HepG2 (cell line): ENCODE measurements around the gene SHPK. TPM values are rescaled to one million over a fixed set of nuclear protein-coding genes. Genes with fewer than 3 reads are reported as not detected.

ENCODE experiments used
- ATAC-seq: fragments of 200-7000 bp; cut with Tn5 transposase; 3 replicates; pipeline ENCODE4 v1.9.1; 2020; ENCODE audit warnings: mild to moderate bottlenecking, moderate library complexity
- BruUV-seq: library from RNA; stranded (reverse); fragments of 400-500 nt; replicated peaks from 2 replicates; lab custom pipeline; 2021; lab: Mats Ljungman, UMichigan
- CTCF ChIA-PET: fragments of 300-600 bp; formaldehyde crosslinking; extraction: SDS; loops from one replicate; lab custom pipeline; 2021; ENCODE audit warnings: low total read pairs, inconsistent platforms, low intra/inter-chr PET ratio; lab: Yijun Ruan, JAX
- POLR2A ChIA-PET: fragments of 350-600 bp; sonication (Branson Sonifier 250); formaldehyde crosslinking; loops from one replicate; lab custom pipeline; 2020; ENCODE audit warnings: antibody characterized with exemption, inconsistent platforms; lab: Yijun Ruan, JAX
- DNase-seq: peaks from one replicate; pipeline ENCODE4 v3.0.0-alpha.2; 2015; ENCODE audit warnings: low spot score
- FAIRE-seq: peaks from 3 replicates; lab custom pipeline; 2011; peaks lifted over from hg19 to GRCh38; lab: Jason Lieb, UNC
- H2AFZ ChIP-seq: one replicate; pipeline ENCODE4 v1.6.1; 2011; ENCODE audit warnings: low read length, inconsistent platforms
- H3K27ac ChIP-seq: fragments of 300-600 bp; 3 replicates; pipeline ENCODE4 v1.8.0; 2011; ENCODE audit warnings: mixed run types, mild to moderate bottlenecking, mixed read lengths, low read length, inconsistent platforms; ENCODE audit not compliant: insufficient read depth; ENCODE audit errors: extremely low read length
- H3K27me3 ChIP-seq, 2 experiments: fragments of 200-600 bp in 1 of 2; 2 replicates in 1 of 2; 3 replicates in 1 of 2; pipeline versions ENCODE4 v1.6.0 to v1.8.0; 2011; ENCODE audit warnings: low read length in 2 of 2, mild to moderate bottlenecking in 2 of 2, moderate library complexity in 2 of 2, inconsistent platforms in 1 of 2; ENCODE audit not compliant: insufficient read depth in 2 of 2, control insufficient read depth in 1 of 2
- H3K36me3 ChIP-seq, 2 experiments: fragments of 200-600 bp in 1 of 2; replicated peaks in 1 of 2; 2 replicates in 1 of 2; 3 replicates in 1 of 2; pipeline versions ENCODE4 v1.5.1 to v1.8.0; 2011; ENCODE audit warnings: low read length in 2 of 2, inconsistent platforms in 1 of 2; ENCODE audit not compliant: insufficient read depth in 2 of 2, control insufficient read depth in 1 of 2
- H3K4me1 ChIP-seq: 2 replicates; pipeline ENCODE4 v1.5.1; 2012; ENCODE audit warnings: low read length, inconsistent platforms; ENCODE audit not compliant: insufficient read depth
- H3K4me2 ChIP-seq: 2 replicates; pipeline ENCODE4 v1.6.0; 2011; ENCODE audit warnings: low read depth, low read length, inconsistent platforms
- H3K4me3 ChIP-seq, 3 experiments: fragments of 200-600 bp in 1 of 3; sonication (generic), shearing (Covaris generic) in 1 of 3; replicated peaks in 1 of 3; 2 replicates each; pipeline ENCODE4 v1.5.1; 2011 to 2016; ENCODE audit warnings: low read length in 3 of 3, inconsistent platforms in 2 of 3, low read depth in 2 of 3, mild to moderate bottlenecking in 2 of 3, control low read depth in 1 of 3, mixed read lengths in 1 of 3; ENCODE audit not compliant: insufficient read depth in 1 of 3
- H3K79me2 ChIP-seq: one replicate; pipeline ENCODE4 v1.6.1; 2011; ENCODE audit warnings: low read length, inconsistent platforms; ENCODE audit not compliant: insufficient read depth
- H3K9ac ChIP-seq: 2 replicates; pipeline ENCODE4 v1.6.0; 2011; ENCODE audit warnings: mild to moderate bottlenecking, low read depth, low read length, inconsistent platforms; ENCODE audit not compliant: insufficient read depth
- H3K9me3 ChIP-seq: 2 replicates; pipeline ENCODE4 v1.5.1; 2012; ENCODE audit warnings: mild to moderate bottlenecking, low read length
- H4K20me1 ChIP-seq: 2 replicates; pipeline ENCODE4 v1.6.0; 2011; ENCODE audit warnings: inconsistent platforms, mild to moderate bottlenecking, low read length, moderate library complexity; ENCODE audit not compliant: insufficient read depth
- PCBP2 ChIP-seq: fragments of 200-400 bp; formaldehyde crosslinking; optimal IDR thresholded peaks from 2 replicates; pipeline ENCODE3; 2018; ENCODE audit warnings: low read length, low read depth; ENCODE audit not compliant: poor library complexity, severe bottlenecking
- ZFP36L1 ChIP-seq: sonication (generic); formaldehyde crosslinking; IDR thresholded peaks from 2 replicates; pipeline ENCODE4 v1.8.0; 2022; ENCODE audit warnings: mild to moderate bottlenecking, missing genetic modification reagents, moderate library complexity
- ZNF362 ChIP-seq: sonication (generic); formaldehyde crosslinking; IDR thresholded peaks from 2 replicates; pipeline ENCODE4 v1.4.0; 2020; ENCODE audit warnings: missing genetic modification reagents, mild to moderate bottlenecking, borderline replicate concordance
- ZNF768 ChIP-seq: sonication (generic); formaldehyde crosslinking; IDR thresholded peaks from 2 replicates; pipeline ENCODE4 v1.4.0; 2020; ENCODE audit warnings: missing genetic modification reagents
- ZNF839 ChIP-seq: sonication (generic); formaldehyde crosslinking; IDR thresholded peaks from 2 replicates; pipeline ENCODE4 v1.4.0; 2020; ENCODE audit warnings: missing genetic modification reagents, mild to moderate bottlenecking, borderline replicate concordance
- WGBS: methylation state at CpG from one replicate; pipeline ENCODE4 v1.1.6; 2017; ENCODE audit warnings: low lambda C conversion rate; 5-methylcytosine and 5-hydroxymethylcytosine counted together
- in situ Hi-C: cut with HindIII; loops from 2 replicates; pipeline ENCODE4 v1.10.0; 2017; ENCODE audit warnings: low pct_unique_long_range_greater_than_20kb; ENCODE audit not compliant: extremely low pct_ligation_motif_present
- intact Hi-C: fragments of 100-400 bp; cut with micrococcal nuclease; formaldehyde crosslinking; loops from one replicate; pipeline ENCODE4 v1.10.0; 2022; ENCODE audit not compliant: unreplicated experiment
- polyA plus RNA-seq, 8 experiments: library from polyadenylated mRNA; depleted of rRNA in 3 of 8; stranded (reverse) in 7 of 8; unstranded in 1 of 8; fragments of >200 nt; fragmentation: Illumina TruSeq in 4 of 8; extraction: Trizol in 4 of 8; gene quantifications; 2 replicates each; pipeline versions ENCODE4 v1.2.1 to v1.2.3, GENCODE V29; 2011 to 2016; ENCODE audit warnings: low read depth in 4 of 8, missing spikeins in 1 of 8, mixed read lengths in 1 of 8; ENCODE audit not compliant: insufficient read depth in 1 of 8
- total RNA-seq, 5 experiments: library from RNA; depleted of rRNA; stranded (reverse); fragments of >200 nt; fragmentation: Illumina TruSeq; extraction: Trizol; gene quantifications; 2 replicates each; pipeline ENCODE4 v1.2.3, GENCODE V29; 2016; ENCODE audit warnings: low read depth in 1 of 5
- TF ChIP-seq, protein P1 (sequence below): sonication (generic); formaldehyde crosslinking; IDR thresholded peaks from 2 replicates; pipeline ENCODE4 v1.9.0; 2021; ENCODE audit warnings: missing genetic modification reagents, borderline replicate concordance

SHPK gene
- total and polyA plus RNA-seq, 2 of the 13 experiments (the other 11 are each of a cell fraction or from before 2014, with no cell fraction given) = 16.2 to 30.9 TPM

DNA sequence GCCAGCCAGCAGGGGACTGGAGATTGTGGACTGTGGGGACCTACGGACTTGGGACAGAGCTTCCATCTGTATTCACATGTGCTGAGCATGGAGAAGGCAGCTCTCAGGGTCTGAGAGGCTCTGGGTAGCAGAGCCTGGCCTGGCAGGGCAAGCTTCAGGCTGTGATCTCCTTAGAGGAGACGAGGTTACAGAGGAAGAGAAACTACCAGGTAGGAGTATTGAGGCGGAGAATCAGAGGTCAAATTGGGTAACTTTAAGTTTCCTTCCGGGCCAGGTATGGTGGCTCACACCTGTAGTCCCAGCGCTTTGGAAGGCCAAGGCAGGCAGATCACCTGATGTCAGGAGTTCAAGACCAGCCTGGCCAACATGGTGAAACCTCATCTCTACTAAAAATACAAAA, 9.3 kb upstream of the SHPK start:
- H3K79me2 ChIP-seq = no peaks in the 10 kb centered on the region
- TF ChIP-seq, protein P1, sequence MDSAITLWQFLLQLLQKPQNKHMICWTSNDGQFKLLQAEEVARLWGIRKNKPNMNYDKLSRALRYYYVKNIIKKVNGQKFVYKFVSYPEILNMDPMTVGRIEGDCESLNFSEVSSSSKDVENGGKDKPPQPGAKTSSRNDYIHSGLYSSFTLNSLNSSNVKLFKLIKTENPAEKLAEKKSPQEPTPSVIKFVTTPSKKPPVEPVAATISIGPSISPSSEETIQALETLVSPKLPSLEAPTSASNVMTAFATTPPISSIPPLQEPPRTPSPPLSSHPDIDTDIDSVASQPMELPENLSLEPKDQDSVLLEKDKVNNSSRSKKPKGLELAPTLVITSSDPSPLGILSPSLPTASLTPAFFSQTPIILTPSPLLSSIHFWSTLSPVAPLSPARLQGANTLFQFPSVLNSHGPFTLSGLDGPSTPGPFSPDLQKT (CRISPR knock-in tag) = no peak
- TF ChIP-seq PCBP2 (no peak), ZNF362 (CRISPR knock-in tag) (no peak), ZFP36L1 (CRISPR knock-in tag) (no peak)
- in situ Hi-C loops (no loop called here), intact Hi-C loops (no loop called here)
- no peaks in the 10 kb centered on the region for H3K9me3 ChIP-seq
- no peaks in the 10 kb centered on the region for H3K27me3 ChIP-seq
- no peak overlapping the region for H3K4me3 ChIP-seq
- H4K20me1 ChIP-seq = no peaks in the 10 kb centered on the region
- H2AFZ ChIP-seq = no peak overlapping the region
- ATAC-seq = no peak
- CTCF ChIA-PET = no interaction called here
- BruUV-seq = no TSS peak
- peaks cover 3 to 15% of the 10 kb centered on the region in 2 experiments; a peak in 2 of 5 replicates for H3K36me3 ChIP-seq
- no peak for DNase-seq
- 80% methylated on average over 5 of the region's 5 CpGs for WGBS
- POLR2A ChIA-PET = interaction anchor here (0.7 kb wide), 1 partner anchor 33 kb away, joined by 3 read pairs; no protein-coding TSS in a partner anchor
- no peak for FAIRE-seq
- no peak overlapping the region for H3K4me2 ChIP-seq
- H3K9ac ChIP-seq = no peak overlapping the region
- no peak overlapping the region for H3K27ac ChIP-seq
- H3K4me1 ChIP-seq = peaks cover 33% of the 10 kb centered on the region

DNA sequence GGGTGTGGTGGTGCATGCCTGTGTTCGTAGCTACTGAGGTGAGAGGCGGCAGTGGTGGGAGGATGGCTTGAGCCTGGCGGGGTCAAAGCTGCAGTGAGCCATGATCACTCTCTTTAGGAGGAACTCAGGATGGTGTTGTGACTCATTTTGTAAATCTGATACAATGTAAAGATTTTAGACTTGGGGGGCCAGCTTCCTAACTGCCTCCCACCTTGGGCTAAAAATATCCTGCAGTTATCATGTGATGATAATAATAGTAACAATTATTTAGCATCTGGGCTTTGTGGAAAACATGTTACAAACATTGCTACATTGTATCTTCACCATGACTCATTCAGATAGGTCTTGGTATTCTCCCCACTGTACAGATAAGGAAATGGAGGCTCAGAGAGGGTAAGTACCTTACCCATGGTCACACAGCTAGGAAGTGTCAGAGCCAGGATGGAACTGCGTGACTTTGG, 7.9 kb upstream of the SHPK start:
- Histone ChIP-seq H4K20me1 (no peaks in the 10 kb centered on the region), H3K79me2 (no peaks in the 10 kb centered on the region), H3K4me1 (peaks cover 41% of the 10 kb centered on the region), H3K27ac (no peak overlapping the region), H2AFZ (no peak overlapping the region), H3K4me3 (no peak overlapping the region), H3K9ac (no peak overlapping the region), H3K27me3 (no peaks in the 10 kb centered on the region), H3K9me3 (no peaks in the 10 kb centered on the region), H3K4me2 (no peak overlapping the region), H3K36me3 (peaks cover 3 to 12% of the 10 kb centered on the region in 2 experiments; a peak in 2 of 5 replicates)
- no peak for ATAC-seq
- ChIA-PET POLR2A (interaction anchor here (2.1 kb wide), 1 partner anchor 24 kb away, joined by 6 read pairs; the partner anchor contains the start of gene TAX1BP3), CTCF (no interaction called here)
- no peak for DNase-seq
- BruUV-seq = no TSS peak
- intact Hi-C loops (no loop called here), in situ Hi-C loops (no loop called here)
- TF ChIP-seq ZNF839 = no peak
- TF ChIP-seq ZNF768 (CRISPR knock-in tag) = peak; percentile 47; the same call in 1 of the 2 replicates
- WGBS = 100% methylated on average over 4 of the region's 4 CpGs
- no peak for FAIRE-seq
